ENCODE measurements around the gene IFNA4.

IFNA4 gene

GRCh38 chr9:21160178-21160577 lies 27.2 kb downstream of the IFNA4 start:
- TF ChIP-seq CTCF (IDR thresholded peaks at IDR 0.05) = no peak
- Histone ChIP-seq H2AFZ (no peak overlapping the region), H3K4me1 (no peaks in the 10 kb centered on the region), H3K27ac (no peak overlapping the region), H3K27me3 (ENCODE audit: control insufficient read depth, insufficient read depth, low read length) (no peaks in the 10 kb centered on the region), H3K4me2 (ENCODE audit: low read length) (no peak overlapping the region), H3K79me2 (no peaks in the 10 kb centered on the region), H3K9ac (no peak overlapping the region), H3K4me3 (ENCODE audit: low read depth, low read length) (no peak overlapping the region), H3K9me3 (ENCODE audit: control insufficient read depth, low read length) (no peaks in the 10 kb centered on the region), H3K36me3 (ENCODE audit: control insufficient read depth, insufficient read depth, low read length) (no peaks in the 10 kb centered on the region)

GRCh38 chr9:21155501-21155900 lies 31.9 kb downstream of the IFNA4 start:
- H3K27me3 ChIP-seq (ENCODE audit: control insufficient read depth, insufficient read depth, low read length) = no peaks in the 10 kb centered on the region
- no peak overlapping the region for H3K27ac ChIP-seq
- H3K4me3 ChIP-seq (ENCODE audit: low read depth, low read length) = no peak overlapping the region
- no peak overlapping the region for H3K9ac ChIP-seq
- H3K4me1 ChIP-seq = no peaks in the 10 kb centered on the region
- no peak overlapping the region for H3K4me2 ChIP-seq (ENCODE audit: low read length)
- no peaks in the 10 kb centered on the region for H3K9me3 ChIP-seq (ENCODE audit: control insufficient read depth, low read length)
- H3K79me2 ChIP-seq = no peaks in the 10 kb centered on the region
- H2AFZ ChIP-seq = no peak overlapping the region
- TF ChIP-seq CTCF (IDR thresholded peaks at IDR 0.05) = no peak
- no peaks in the 10 kb centered on the region for H3K36me3 ChIP-seq (ENCODE audit: control insufficient read depth, insufficient read depth, low read length)

DNA sequence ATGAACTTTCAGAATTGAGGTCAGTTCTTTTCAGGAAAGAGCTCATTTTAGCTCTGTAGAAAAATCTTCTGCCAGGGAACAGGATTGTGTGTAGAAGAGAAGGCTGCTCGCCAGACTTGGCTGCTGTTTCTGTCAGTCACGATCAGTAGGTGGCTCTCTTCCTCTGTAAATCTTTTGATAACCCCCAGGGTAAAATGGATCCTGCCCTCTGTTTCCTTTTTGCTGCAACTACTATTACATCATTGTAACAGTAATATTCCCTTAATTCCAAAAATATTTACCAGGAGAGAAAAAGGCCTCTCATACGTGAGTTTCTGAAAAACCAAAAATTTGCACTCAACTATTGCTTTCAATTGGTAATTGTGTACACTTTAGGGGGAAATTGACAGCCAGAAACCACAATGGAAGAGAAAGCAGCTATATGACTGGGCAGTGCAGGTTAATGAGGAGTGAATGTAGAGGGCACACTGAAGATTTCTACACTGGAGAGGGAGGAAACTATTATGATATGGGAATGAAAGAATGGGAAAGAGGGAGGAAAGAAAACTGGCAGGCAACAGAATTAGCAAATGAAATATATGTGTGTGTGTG lies 33.3 kb downstream of the IFNA4 start:
- Histone ChIP-seq H3K9ac (no peak overlapping the region), H3K4me2 (ENCODE audit: low read length) (no peak overlapping the region), H3K36me3 (ENCODE audit: control insufficient read depth, insufficient read depth, low read length) (no peaks in the 10 kb centered on the region), H3K9me3 (ENCODE audit: control insufficient read depth, low read length) (no peaks in the 10 kb centered on the region), H3K79me2 (no peaks in the 10 kb centered on the region), H2AFZ (no peak overlapping the region), H3K4me3 (ENCODE audit: low read depth, low read length) (no peak overlapping the region), H3K4me1 (no peaks in the 10 kb centered on the region), H3K27ac (no peak overlapping the region), H3K27me3 (ENCODE audit: control insufficient read depth, insufficient read depth, low read length) (no peaks in the 10 kb centered on the region)
- TF ChIP-seq CTCF (IDR thresholded peaks at IDR 0.05) = no peak

DNA sequence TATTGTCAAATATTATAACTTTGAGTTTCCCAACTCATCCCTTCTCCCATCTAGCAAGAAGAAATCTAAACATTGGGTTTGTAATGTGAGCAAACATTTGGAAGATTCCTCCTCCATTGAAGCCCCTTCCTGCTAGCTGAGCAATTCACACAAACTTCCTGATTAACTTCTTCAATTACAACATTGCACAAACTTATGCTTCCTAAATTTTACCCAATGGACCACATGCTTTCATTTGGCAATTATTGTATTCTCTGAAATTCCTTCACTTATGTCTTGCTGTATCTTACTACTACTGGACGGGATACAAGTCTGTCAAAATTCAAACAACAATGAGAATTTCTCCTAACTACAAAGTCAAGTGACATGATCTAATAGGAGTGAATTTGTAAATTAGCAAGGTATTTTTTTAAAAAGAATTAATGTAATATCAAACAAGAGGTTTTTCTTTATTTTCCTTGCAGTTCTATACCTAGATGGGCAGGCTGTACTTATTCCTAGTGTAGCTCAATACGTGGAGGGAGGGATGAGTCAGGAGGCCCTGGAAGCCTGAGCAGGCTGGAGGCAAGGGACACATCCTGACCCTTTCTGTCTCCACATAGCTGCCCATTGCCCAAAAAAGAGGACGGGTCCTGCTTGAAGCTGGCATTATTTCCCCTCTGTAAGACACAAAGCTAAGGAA lies 33.9 kb downstream of the IFNA4 start:
- H3K36me3 ChIP-seq (ENCODE audit: control insufficient read depth, insufficient read depth, low read length) = no peaks in the 10 kb centered on the region
- no peak overlapping the region for H3K4me3 ChIP-seq (ENCODE audit: low read depth, low read length)
- no peaks in the 10 kb centered on the region for H3K4me1 ChIP-seq
- no peak overlapping the region for H3K27ac ChIP-seq
- H3K9me3 ChIP-seq (ENCODE audit: control insufficient read depth, low read length) = no peaks in the 10 kb centered on the region
- no peak overlapping the region for H3K4me2 ChIP-seq (ENCODE audit: low read length)
- H3K27me3 ChIP-seq (ENCODE audit: control insufficient read depth, insufficient read depth, low read length) = no peaks in the 10 kb centered on the region
- H2AFZ ChIP-seq = no peak overlapping the region
- TF ChIP-seq CTCF (IDR thresholded peaks at IDR 0.05) = no peak
- H3K79me2 ChIP-seq = no peaks in the 10 kb centered on the region
- no peak overlapping the region for H3K9ac ChIP-seq

- H3K36me3 ChIP-seq (ENCODE audit: control insufficient read depth, insufficient read depth, low read length) = no peaks in the 10 kb centered on the region
- H3K27me3 ChIP-seq (ENCODE audit: control insufficient read depth, insufficient read depth, low read length) = no peaks in the 10 kb centered on the region
- H3K79me2 ChIP-seq = no peaks in the 10 kb centered on the region
- no peak overlapping the region for H2AFZ ChIP-seq
- no peaks in the 10 kb centered on the region for H3K9me3 ChIP-seq (ENCODE audit: control insufficient read depth, low read length)
- no peak overlapping the region for H3K4me2 ChIP-seq (ENCODE audit: low read length)
- no peak for TF ChIP-seq CTCF (IDR thresholded peaks at IDR 0.05)
- no peaks in the 10 kb centered on the region for H3K4me1 ChIP-seq
- H3K4me3 ChIP-seq (ENCODE audit: low read depth, low read length) = no peak overlapping the region
- H3K27ac ChIP-seq = no peak overlapping the region
- no peak overlapping the region for H3K9ac ChIP-seq
Observed at GRCh38 chr9:21144603-21145002, 42.8 kb downstream of the IFNA4 start.
